Ovary (tissue), 3 donors: ENCODE measurements around the gene CCDC154.

Experiments
- CTCF ChIP-seq, 3 donors: fragments of 450-650 bp in 2 of 3; fragments of 200-600 bp in 1 of 3; IDR thresholded peaks; one replicate each; pipeline versions ENCODE4 v1.5.1 to v1.8.0; 2016 to 2022; ENCODE audit warnings: antibody characterized with exemption in 3 of 3, mild to moderate bottlenecking in 1 of 3
- POLR2A ChIP-seq: fragments of 450-650 bp; IDR thresholded peaks from one replicate; pipeline ENCODE4 v1.6.1; 2017; ENCODE audit warnings: antibody characterized with exemption, mild to moderate bottlenecking, moderate library complexity
- donor health status: DM: no; HTN: no; CAD: no.

- TF ChIP-seq CTCF (IDR thresholded peaks at IDR 0.05), result no peak
- TF ChIP-seq POLR2A, result no peak
Measured at GRCh38 chr16:1426734-1427471, 17.5 kb downstream of the CCDC154 start.
